GM21381 (cell line): Measurements from ENCODE around the gene SLC7A4.
"Not testable (repeated sequence)": the region's sequence is repeated elsewhere in the genome, so short reads cannot be mapped to it uniquely, and the experiment has no call there.

Experiments
- ATAC-seq: cut with Tn5 transposase; IDR thresholded peaks from one replicate; pipeline ENCODE4 v1.9.1; 2021; ENCODE audit warnings: mild to moderate bottlenecking, moderate library complexity; ENCODE audit not compliant: unreplicated experiment

SLC7A4 gene

GRCh38 chr22:21032037-21032867, at the start of gene SLC7A4:
TSS of gene SLC7A4 (minus strand) at chr22:21032561. CDS start at chr22:21031812, 749 bp downstream.
- no peak for ATAC-seq

GRCh38 chr22:21080435-21081137, 48.2 kb upstream of the SLC7A4 start:
- ATAC-seq = no peak

DNA sequence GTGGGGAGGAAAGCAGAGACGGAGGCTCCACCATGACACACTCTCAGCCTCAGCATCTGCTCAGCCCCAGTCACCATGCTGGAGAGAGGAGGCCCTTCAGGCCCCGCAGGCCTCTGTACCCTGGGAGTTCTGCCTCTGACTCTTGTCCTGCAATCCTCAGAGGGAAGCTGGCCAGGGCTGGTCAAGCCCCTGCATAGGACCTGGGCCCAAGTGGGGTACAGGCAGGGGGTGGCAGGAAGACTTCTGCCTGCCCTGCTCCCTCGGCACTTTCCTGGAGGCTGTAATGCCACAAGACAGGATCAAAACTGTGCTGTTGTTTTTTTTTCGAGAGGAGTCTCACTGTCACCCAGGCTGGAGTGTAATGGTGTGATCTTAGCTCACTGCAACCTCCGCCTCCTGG, 47.1 kb upstream of the SLC7A4 start:
- no peak for ATAC-seq

DNA sequence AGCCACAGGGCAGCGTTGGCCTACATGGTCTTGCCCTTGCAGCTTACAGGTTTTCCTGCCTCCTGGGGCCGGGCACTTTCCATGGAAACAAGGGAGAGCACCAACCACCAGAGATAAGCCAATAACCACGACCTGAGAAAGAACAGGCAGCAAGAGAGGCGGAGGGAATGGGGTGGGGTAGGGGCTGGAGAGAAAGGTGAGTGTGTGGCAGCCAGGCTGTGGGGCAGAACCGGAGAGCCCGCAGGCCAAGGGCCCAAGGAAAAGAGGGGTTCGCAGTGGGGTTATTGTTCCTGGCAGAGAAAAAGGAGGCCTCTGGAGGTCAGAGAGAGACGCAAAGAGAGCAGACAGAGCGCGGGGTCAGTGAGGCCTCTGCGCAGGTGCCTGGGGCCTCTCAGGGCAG, 46.6 kb upstream of the SLC7A4 start:
- no peak for ATAC-seq

- ATAC-seq = no peak
Measured at GRCh38 chr22:21077884-21078508, 45.6 kb upstream of the SLC7A4 start.

DNA sequence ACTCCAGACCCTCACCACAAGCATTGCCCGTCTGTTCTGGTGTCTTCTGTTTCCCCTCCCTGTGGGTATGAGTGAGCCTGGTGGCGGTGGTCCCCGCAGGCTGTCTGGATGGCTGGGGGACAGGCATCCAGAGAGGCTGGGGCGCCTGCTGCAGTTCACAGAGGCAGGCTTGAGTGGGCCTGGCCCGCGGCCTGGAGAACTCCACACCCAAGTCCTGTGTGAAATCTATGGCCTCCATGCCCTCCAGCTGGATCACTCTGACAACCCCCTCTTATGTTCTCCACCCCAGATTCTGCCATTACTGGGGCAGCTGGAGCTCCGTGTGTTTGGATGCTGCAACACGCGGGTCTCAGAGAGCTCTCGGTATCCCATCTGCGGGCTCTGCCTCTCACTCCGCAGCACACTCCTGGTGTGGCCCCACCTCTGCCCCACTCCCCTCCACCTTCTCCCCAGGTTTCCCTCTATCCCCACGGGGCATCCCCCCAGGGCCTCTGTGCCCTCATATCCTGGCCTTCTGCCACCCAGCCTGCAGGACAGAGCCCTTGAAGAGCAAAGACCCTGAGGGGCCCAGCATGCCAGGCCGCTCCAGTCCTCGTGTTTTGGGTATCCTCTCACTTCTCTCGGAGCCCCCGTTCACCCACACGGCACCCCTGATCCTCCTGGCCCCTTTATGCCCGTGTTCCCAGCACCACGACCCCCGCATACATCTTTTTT, 44.7 kb upstream of the SLC7A4 start:
- ATAC-seq = no peak

DNA sequence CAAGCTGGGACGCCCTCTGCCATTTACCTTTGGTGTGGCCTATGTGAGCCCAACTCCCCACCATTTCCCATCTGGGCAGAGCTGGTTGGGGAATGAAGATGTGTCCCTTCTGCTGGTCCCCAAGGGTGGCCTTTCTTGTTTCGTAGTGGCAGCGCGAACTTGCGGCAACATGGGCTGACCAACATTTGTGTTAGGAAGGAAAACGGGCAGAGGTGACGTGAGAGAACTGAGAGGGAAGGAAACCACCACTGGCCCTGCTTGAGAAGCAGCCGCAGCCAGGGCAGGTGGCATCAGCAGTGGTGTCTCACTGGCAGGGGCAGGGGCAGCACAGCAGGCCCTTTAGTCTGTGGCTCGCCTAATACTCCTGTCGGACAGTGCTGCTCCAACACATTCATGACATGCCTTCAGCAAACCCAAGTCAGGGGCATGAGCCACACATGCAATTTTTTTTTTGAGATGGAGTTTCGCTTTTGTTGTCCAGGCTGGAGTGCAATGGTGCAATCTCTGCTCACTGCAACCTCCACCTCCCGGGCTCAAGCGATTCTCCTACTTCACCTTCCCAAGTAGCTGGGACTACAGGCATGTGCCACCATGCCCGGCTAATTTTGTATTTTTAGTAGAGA, 43.3 kb upstream of the SLC7A4 start:
- no peak for ATAC-seq

DNA sequence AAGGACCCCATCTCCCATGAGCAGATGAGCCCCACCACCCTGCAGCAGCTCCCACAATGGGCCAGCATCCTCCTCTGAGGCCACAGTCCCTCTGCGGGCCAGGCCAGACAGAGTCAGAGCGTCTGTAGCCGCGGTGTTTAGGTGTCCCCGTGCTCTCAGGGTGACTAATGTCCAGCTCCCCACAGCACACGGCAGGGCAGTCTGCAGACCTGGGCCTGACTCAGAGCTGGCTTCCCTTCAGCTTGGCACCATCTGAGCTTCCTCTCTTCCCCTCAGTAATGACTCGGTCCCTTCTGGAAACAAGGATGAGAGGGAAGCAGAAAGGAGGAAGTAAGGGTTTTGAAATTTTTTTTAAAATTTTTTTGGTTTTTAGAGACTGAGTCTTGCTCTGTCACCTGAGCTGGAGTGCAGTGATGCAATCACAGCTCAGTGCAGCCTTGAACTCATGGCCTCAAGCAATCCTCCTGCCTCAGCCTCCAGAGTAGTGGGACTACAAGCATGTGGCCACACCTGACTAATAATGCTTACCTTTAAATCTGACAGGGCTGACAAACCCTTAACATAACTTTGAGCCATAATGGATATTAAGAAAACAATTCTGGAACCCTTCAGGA, 41.8 kb upstream of the SLC7A4 start:
- no peak for ATAC-seq

DNA sequence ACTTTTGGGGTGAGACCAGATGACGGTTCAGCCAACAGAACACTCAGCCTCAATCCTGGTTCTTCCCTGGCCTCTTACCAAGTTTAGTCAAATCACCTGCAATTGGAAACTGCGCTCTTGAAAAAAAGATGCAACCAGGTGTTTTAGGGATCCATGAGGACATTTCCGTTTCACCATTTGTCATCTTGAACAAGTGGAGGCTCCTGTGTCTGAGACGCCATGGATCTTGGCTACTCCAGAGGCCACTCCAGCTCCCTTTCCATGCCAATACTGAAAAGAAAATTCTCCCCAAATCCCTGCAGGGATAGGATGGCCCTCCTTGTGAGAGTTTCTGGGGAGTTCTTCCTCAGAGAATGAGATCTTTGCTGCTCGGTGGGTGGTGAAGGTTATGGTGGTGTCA, 41.1 kb upstream of the SLC7A4 start:
- ATAC-seq = no peak

- no peak for ATAC-seq
Measured at GRCh38 chr22:21073023-21073422, 40.7 kb upstream of the SLC7A4 start.

DNA sequence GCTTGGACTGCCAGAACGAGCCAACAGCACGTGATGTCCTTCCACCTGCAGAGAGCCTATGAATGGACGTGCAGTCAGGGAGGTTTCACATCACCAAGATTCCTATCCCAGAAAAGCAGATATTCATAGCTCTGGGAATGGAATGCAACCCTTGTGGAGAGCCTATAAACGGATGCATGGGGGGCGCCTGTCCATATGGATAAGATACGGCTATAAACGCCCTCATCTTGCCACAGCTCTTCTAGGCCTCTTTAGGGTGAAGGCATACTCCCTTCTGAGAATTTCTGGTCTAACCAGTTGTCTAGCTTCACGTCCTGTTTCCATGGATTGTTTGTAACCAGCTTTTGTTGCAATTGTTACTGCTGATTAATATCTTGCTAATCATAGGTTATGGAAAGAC, 39.4 kb upstream of the SLC7A4 start:
- not testable (repeated sequence) for ATAC-seq

- no peak for ATAC-seq
Measured at GRCh38 chr22:21070690-21071615, 38.6 kb upstream of the SLC7A4 start.

DNA sequence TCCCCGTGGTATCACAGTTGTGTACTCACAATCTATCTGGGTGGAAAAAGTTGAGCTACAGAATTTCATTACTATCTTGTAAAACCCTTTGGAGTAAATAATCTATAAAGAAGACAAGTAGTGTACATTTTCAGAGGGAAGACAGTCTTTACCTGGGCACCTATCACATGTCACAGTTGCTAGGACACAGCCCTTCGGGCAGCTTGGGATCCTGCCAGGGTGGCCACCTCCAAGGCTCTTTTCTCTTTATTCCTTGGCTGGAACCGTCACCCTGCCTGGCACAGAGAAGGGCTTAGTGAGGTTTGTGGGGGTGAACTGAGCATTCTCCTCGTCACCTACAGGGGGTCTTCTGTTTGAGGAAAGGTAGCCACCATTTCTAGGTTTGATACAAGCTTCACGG, 37.0 kb upstream of the SLC7A4 start:
- ATAC-seq = no peak

GRCh38 chr22:21068681-21069276, 36.4 kb upstream of the SLC7A4 start:
- no peak for ATAC-seq

- no peak for ATAC-seq
Measured at GRCh38 chr22:21067901-21068680, 35.7 kb upstream of the SLC7A4 start.

DNA sequence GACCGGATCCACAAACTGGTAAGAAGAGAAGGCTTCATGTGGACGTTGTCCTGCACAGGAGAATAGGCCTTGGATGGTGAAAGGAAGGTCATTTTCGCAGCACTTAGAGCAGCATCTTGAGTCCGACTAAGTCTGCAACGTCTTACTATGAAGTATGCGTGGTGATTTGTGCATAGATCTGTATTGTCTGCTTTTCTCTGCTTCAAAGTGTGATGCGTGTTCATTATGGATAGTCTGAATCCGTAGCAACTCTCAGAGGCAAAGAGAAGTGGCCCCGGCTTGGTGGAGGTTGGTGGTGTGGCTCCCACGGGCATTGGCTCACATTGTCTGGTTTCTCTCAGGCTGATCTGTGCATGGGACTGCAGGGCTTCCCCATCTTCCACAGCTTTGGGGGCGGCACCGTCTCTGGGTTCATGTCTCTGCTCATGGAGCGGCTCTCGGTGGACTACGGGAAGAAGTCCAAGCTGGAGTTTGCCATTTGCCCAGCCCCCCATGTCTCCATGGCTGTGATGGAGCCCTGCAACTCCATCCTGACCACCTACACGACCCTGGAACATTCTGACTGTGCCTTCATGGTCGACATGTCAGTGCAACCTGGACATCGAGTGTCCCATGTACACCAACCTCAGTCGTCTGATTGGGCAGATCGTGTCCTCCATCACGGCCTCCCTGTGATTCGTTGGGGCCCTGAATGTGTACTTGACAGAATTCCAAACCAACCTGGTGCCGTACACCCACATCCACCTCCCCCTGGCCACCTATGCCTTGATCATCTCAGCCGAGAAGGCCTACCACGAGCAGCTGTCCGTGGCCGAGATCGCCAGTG, 34.9 kb upstream of the SLC7A4 start:
- ATAC-seq = no peak
